IMR-90 (cell line): ENCODE results near the gene TREML2. TPM values are rescaled to one million over a fixed set of nuclear protein-coding genes. Genes with fewer than 3 reads are reported as not detected.

Source experiments
- ATAC-seq: fragments of 200-7000 bp; cut with Tn5 transposase; 2 replicates; pipeline ENCODE4 v1.9.1; 2020; ENCODE audit warnings: low read depth, mild to moderate bottlenecking, moderate library complexity
- BruUV-seq: library from RNA; stranded (reverse); fragments of 400-500 nt; replicated peaks from 2 replicates; lab custom pipeline; 2021; lab: Mats Ljungman, UMichigan
- CTCF ChIA-PET: fragments of 300-600 bp; formaldehyde crosslinking; extraction: SDS; loops from one replicate; lab custom pipeline; 2021; ENCODE audit warnings: antibody characterized with exemption; lab: Yijun Ruan, JAX
- POLR2A ChIA-PET: fragments of 300-600 bp; sonication (Branson Sonifier 250); formaldehyde crosslinking; loops from one replicate; lab custom pipeline; 2022; ENCODE audit warnings: antibody characterized with exemption; ENCODE audit not compliant: unreplicated experiment; lab: Charles Lee
- DNase-seq: peaks from one replicate; pipeline ENCODE4 v3.0.0; 2013
- H2AFZ ChIP-seq: replicated peaks from 2 replicates; pipeline ENCODE3; 2013; ENCODE audit warnings: low read length, mild to moderate bottlenecking; ENCODE audit not compliant: poor library complexity
- H2AK5ac ChIP-seq: 2 replicates; pipeline ENCODE4 v1.6.1; 2013; ENCODE audit warnings: low read depth, low read length, inconsistent platforms
- H2AK9ac ChIP-seq: replicated peaks from 2 replicates; pipeline ENCODE3; 2013; ENCODE audit warnings: mild to moderate bottlenecking, low read depth, low read length, moderate library complexity; ENCODE audit not compliant: poor library complexity
- H2BK120ac ChIP-seq: 2 replicates; pipeline ENCODE4 v1.6.1; 2013; ENCODE audit warnings: low read depth, low read length, inconsistent platforms
- H2BK15ac ChIP-seq: 3 replicates; pipeline ENCODE4 v1.6.1; 2013; ENCODE audit warnings: low read depth, low read length, inconsistent platforms
- H2BK20ac ChIP-seq: 2 replicates; pipeline ENCODE4 v1.6.1; 2013; ENCODE audit warnings: low read depth, mild to moderate bottlenecking, inconsistent platforms, low read length, moderate library complexity
- H2BK5ac ChIP-seq: 2 replicates; pipeline ENCODE4 v1.6.1; 2013; ENCODE audit warnings: mild to moderate bottlenecking, low read depth, low read length, inconsistent platforms; ENCODE audit not compliant: poor library complexity, severe bottlenecking
- H3K14ac ChIP-seq: replicated peaks from 2 replicates; pipeline ENCODE4 v1.6.1; 2013; ENCODE audit warnings: low read depth, low read length, inconsistent platforms
- H3K18ac ChIP-seq: 2 replicates; pipeline ENCODE4 v1.6.1; 2013; ENCODE audit warnings: low read depth, low read length, control low read depth
- H3K23ac ChIP-seq: 2 replicates; pipeline ENCODE4 v1.6.1; 2013; ENCODE audit warnings: low read depth, low read length, inconsistent platforms
- H3K27ac ChIP-seq: 2 replicates; pipeline ENCODE4 v1.5.1; 2013; ENCODE audit warnings: mild to moderate bottlenecking, control low read depth, low read length; ENCODE audit not compliant: insufficient read depth
- H3K27me3 ChIP-seq: 2 replicates; pipeline ENCODE4 v1.6.1; 2013; ENCODE audit warnings: low read length; ENCODE audit not compliant: control insufficient read depth, insufficient read depth
- H3K36me3 ChIP-seq: 2 replicates; pipeline ENCODE4 v1.6.1; 2013; ENCODE audit warnings: low read length, mixed read lengths; ENCODE audit not compliant: control insufficient read depth, insufficient read depth
- H3K4ac ChIP-seq: 2 replicates; pipeline ENCODE4 v1.6.1; 2013; ENCODE audit warnings: low read depth, low read length, inconsistent platforms
- H3K4me1 ChIP-seq: 2 replicates; pipeline ENCODE4 v1.6.1; 2013; ENCODE audit warnings: low read length, mixed read lengths; ENCODE audit not compliant: control insufficient read depth, insufficient read depth
- H3K4me2 ChIP-seq: 2 replicates; pipeline ENCODE4 v1.6.1; 2013; ENCODE audit warnings: low read depth, mild to moderate bottlenecking, control low read depth, low read length, moderate library complexity
- H3K4me3 ChIP-seq: 2 replicates; pipeline ENCODE4 v1.5.1; 2013; ENCODE audit warnings: low read depth, mild to moderate bottlenecking, control low read depth, low read length, moderate library complexity; ENCODE audit not compliant: insufficient read depth
- H3K56ac ChIP-seq: 2 replicates; pipeline ENCODE4 v1.6.1; 2013; ENCODE audit warnings: low read length, inconsistent platforms; ENCODE audit not compliant: insufficient read depth; ENCODE audit errors: extremely low read depth
- H3K79me1 ChIP-seq, 2 experiments: 2 replicates each; pipeline ENCODE4 v1.6.1; 2013; ENCODE audit warnings: low read length in 2 of 2, inconsistent platforms in 1 of 2, low read depth in 1 of 2
- H3K9ac ChIP-seq: 2 replicates; pipeline ENCODE4 v1.6.1; 2013; ENCODE audit warnings: low read depth, low read length, control low read depth
- H3K9me1 ChIP-seq: 2 replicates; pipeline ENCODE4 v1.6.1; 2013; ENCODE audit warnings: low read length, inconsistent platforms; ENCODE audit not compliant: insufficient read depth
- H3K9me3 ChIP-seq: 2 replicates; pipeline ENCODE4 v1.6.1; 2013; ENCODE audit warnings: low read length; ENCODE audit not compliant: control insufficient read depth, insufficient read depth
- H4K20me1 ChIP-seq: 2 replicates; pipeline ENCODE4 v1.6.1; 2013; ENCODE audit warnings: low read length, inconsistent platforms; ENCODE audit not compliant: insufficient read depth
- H4K5ac ChIP-seq: 2 replicates; pipeline ENCODE4 v1.6.1; 2013; ENCODE audit warnings: mild to moderate bottlenecking, low read depth, low read length, control low read depth
- H4K8ac ChIP-seq, 2 experiments: 2 replicates each; pipeline ENCODE4 v1.6.1; 2013; ENCODE audit warnings: low read depth in 2 of 2, low read length in 2 of 2, control low read depth in 1 of 2, inconsistent platforms in 1 of 2
- H4K91ac ChIP-seq: 2 replicates; pipeline ENCODE4 v1.6.1; 2013; ENCODE audit warnings: low read depth, low read length, inconsistent platforms; ENCODE audit not compliant: insufficient read depth
- BHLHE40 ChIP-seq: fragments of 150-350 bp; IDR thresholded peaks from 2 replicates; pipeline ENCODE4 v1.6.1; 2016; ENCODE audit warnings: mild to moderate bottlenecking, low read depth, low read length
- CEBPB ChIP-seq: IDR thresholded peaks from 2 replicates; pipeline ENCODE4 v1.6.1; 2012; ENCODE audit warnings: low read depth, low read length, improper control_type of control experiment
- CHD1 ChIP-seq: IDR thresholded peaks from 2 replicates; pipeline ENCODE4 v1.6.1; 2012; ENCODE audit warnings: low read depth, low read length, improper control_type of control experiment
- ELK1 ChIP-seq: fragments of 150-350 bp; IDR thresholded peaks from 2 replicates; pipeline ENCODE4 v1.6.1; 2016; ENCODE audit warnings: low read depth, mild to moderate bottlenecking, low read length, moderate library complexity, borderline replicate concordance
- FOS ChIP-seq: fragments of 150-350 bp; IDR thresholded peaks from 2 replicates; pipeline ENCODE4 v1.6.1; 2016; ENCODE audit warnings: low read depth, low read length
- MAFK ChIP-seq: IDR thresholded peaks from 2 replicates; pipeline ENCODE4 v1.6.1; 2012; ENCODE audit warnings: low read depth, low read length, improper control_type of control experiment
- MAZ ChIP-seq: IDR thresholded peaks from 2 replicates; pipeline ENCODE4 v1.6.1; 2012; ENCODE audit warnings: low read depth, mild to moderate bottlenecking, low read length, improper control_type of control experiment, moderate library complexity, borderline replicate concordance
- MXI1 ChIP-seq: IDR thresholded peaks from 2 replicates; pipeline ENCODE4 v1.6.1; 2012; ENCODE audit warnings: low read depth, mild to moderate bottlenecking, low read length, moderate library complexity, borderline replicate concordance
- POLR2A ChIP-seq: IDR thresholded peaks from 2 replicates; pipeline ENCODE4 v1.6.1; 2012; ENCODE audit warnings: mild to moderate bottlenecking, low read depth, low read length
- RAD21 ChIP-seq: IDR thresholded peaks from 2 replicates; pipeline ENCODE4 v1.6.1; 2012; ENCODE audit warnings: low read length, improper control_type of control experiment
- RCOR1 ChIP-seq: IDR thresholded peaks from 2 replicates; pipeline ENCODE4 v1.6.1; 2012; ENCODE audit warnings: mild to moderate bottlenecking, low read length, improper control_type of control experiment; ENCODE audit not compliant: insufficient replicate concordance
- RFX5 ChIP-seq: IDR thresholded peaks from 2 replicates; pipeline ENCODE4 v1.8.0; 2012; ENCODE audit warnings: low read depth, mild to moderate bottlenecking, low read length, moderate library complexity
- SMC3 ChIP-seq: fragments of 150-350 bp; IDR thresholded peaks from 2 replicates; pipeline ENCODE4 v1.6.1; 2016; ENCODE audit warnings: low read depth, mild to moderate bottlenecking, antibody characterized with exemption, low read length, moderate library complexity
- WGBS, 2 experiments: methylation state at CpG; one replicate each; pipeline versions ENCODE4 v1.1.5 to v1.1.7; 2013; ENCODE audit warnings: missing lambda C conversion rate in 2 of 2; ENCODE audit not compliant: insufficient read length in 1 of 2; ENCODE audit errors: extremely low coverage in 2 of 2; 5-methylcytosine and 5-hydroxymethylcytosine counted together
- dilution Hi-C: fragments of 300-500 bp; cut with HindIII; formaldehyde crosslinking; loops from one replicate; pipeline ENCODE4 v1.14.3; 2018; ENCODE audit warnings: low sequenced_read_pairs; ENCODE audit not compliant: unreplicated experiment
- in situ Hi-C: fragments of 300-500 bp; cut with MboI; formaldehyde crosslinking; loops from 3 replicates; pipeline ENCODE4 v1.14.3; 2019; ENCODE audit warnings: low sequenced_read_pairs, inconsistent platforms, mixed read lengths
- intact Hi-C: fragments of 100-400 bp; cut with micrococcal nuclease; formaldehyde crosslinking; loops from 2 replicates; pipeline ENCODE4 v1.10.0; 2022
- polyA plus RNA-seq, 3 experiments: library from polyadenylated mRNA; depleted of rRNA; stranded (reverse); fragments of >200 nt; gene quantifications; 2 replicates each; pipeline ENCODE4 v1.2.3, GENCODE V29; 2012; ENCODE audit warnings: low replicate concordance in 1 of 3
- total RNA-seq: library from RNA; depleted of rRNA; stranded (reverse); fragments of >200 nt; gene quantifications from 2 replicates; pipeline ENCODE4 v1.2.3, GENCODE V29; 2012
- TF ChIP-seq, protein P1 (sequence below): conservative IDR thresholded peaks from 2 replicates; pipeline ENCODE4 v1.5.1; 2012; ENCODE audit warnings: mild to moderate bottlenecking, low read depth, low read length, improper control_type of control experiment

TREML2 gene
- total and polyA plus RNA-seq, 2 of the 4 experiments (the other 2 are of a cell fraction): not detected

- no peak overlapping the region for H2AK5ac ChIP-seq
- ChIA-PET POLR2A (no interaction called here), CTCF (interaction anchor here (1.0 kb wide), 1 partner anchor 21 kb away, joined by 3 read pairs; no protein-coding TSS in a partner anchor)
- H3K9me1 ChIP-seq: no peaks in the 10 kb centered on the region
- H2AFZ ChIP-seq: no peak overlapping the region
- no peak overlapping the region for H3K27ac ChIP-seq
- H3K4me1 ChIP-seq: no peaks in the 10 kb centered on the region
- ATAC-seq (no peak), DNase-seq (no peak)
- H3K9me3 ChIP-seq: no peaks in the 10 kb centered on the region
- no peak overlapping the region for H3K4ac ChIP-seq
- H2BK20ac ChIP-seq: no peak overlapping the region
- no peak overlapping the region for H3K4me3 ChIP-seq
- H3K27me3 ChIP-seq: no peaks in the 10 kb centered on the region; the same call in 1 of the 2 replicates
- no peak overlapping the region for H3K23ac ChIP-seq
- no peak overlapping the region for H3K14ac ChIP-seq
- H2AK9ac ChIP-seq: no peak overlapping the region
- BruUV-seq: no TSS peak
- H2BK15ac ChIP-seq: no peak overlapping the region
- H4K5ac ChIP-seq: no peak overlapping the region
- no peaks in the 10 kb centered on the region for H4K20me1 ChIP-seq
- TF ChIP-seq MAZ (no peak), RFX5 (no peak), RCOR1 (no peak), RAD21 (no peak), POLR2A (no peak), ELK1 (no peak), BHLHE40 (no peak), CEBPB (no peak), SMC3 (no peak), FOS (no peak), CHD1 (no peak), MXI1 (no peak), MAFK (no peak)
- TF ChIP-seq, protein P1, sequence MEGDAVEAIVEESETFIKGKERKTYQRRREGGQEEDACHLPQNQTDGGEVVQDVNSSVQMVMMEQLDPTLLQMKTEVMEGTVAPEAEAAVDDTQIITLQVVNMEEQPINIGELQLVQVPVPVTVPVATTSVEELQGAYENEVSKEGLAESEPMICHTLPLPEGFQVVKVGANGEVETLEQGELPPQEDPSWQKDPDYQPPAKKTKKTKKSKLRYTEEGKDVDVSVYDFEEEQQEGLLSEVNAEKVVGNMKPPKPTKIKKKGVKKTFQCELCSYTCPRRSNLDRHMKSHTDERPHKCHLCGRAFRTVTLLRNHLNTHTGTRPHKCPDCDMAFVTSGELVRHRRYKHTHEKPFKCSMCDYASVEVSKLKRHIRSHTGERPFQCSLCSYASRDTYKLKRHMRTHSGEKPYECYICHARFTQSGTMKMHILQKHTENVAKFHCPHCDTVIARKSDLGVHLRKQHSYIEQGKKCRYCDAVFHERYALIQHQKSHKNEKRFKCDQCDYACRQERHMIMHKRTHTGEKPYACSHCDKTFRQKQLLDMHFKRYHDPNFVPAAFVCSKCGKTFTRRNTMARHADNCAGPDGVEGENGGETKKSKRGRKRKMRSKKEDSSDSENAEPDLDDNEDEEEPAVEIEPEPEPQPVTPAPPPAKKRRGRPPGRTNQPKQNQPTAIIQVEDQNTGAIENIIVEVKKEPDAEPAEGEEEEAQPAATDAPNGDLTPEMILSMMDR: no peak
- intact Hi-C loops: no loop called here
- H3K9ac ChIP-seq: no peak overlapping the region
- H3K18ac ChIP-seq: no peak overlapping the region
- no peak overlapping the region for H3K56ac ChIP-seq
- H4K91ac ChIP-seq: no peak overlapping the region
- no peaks in the 10 kb centered on the region for H3K36me3 ChIP-seq
- no peak overlapping the region for H2BK120ac ChIP-seq
- H3K4me2 ChIP-seq: no peak overlapping the region
- dilution Hi-C loops: no loop called here
- no peak overlapping the region for H2BK5ac ChIP-seq
- no peaks in the 10 kb centered on the region for H3K79me1 ChIP-seq
- WGBS, 2 experiments: no CpG with 5 or more reads among the region's 1 CpG
- no peak overlapping the region for H4K8ac ChIP-seq
- in situ Hi-C loops: no loop called here
These were observed 50.3 kb downstream of the TREML2 start for GRCh38 chr6:41150671-41151070.
